HepG2 (cell line): ENCODE measurements around the gene DENND10. TPM values are rescaled to one million over a fixed set of nuclear protein-coding genes. Genes with fewer than 3 reads are reported as not detected.

Source experiments
- ATAC-seq: fragments of 200-7000 bp; cut with Tn5 transposase; 3 replicates; pipeline ENCODE4 v1.9.1; 2020; ENCODE audit warnings: mild to moderate bottlenecking, moderate library complexity
- BruUV-seq: library from RNA; stranded (reverse); fragments of 400-500 nt; replicated peaks from 2 replicates; lab custom pipeline; 2021; lab: Mats Ljungman, UMichigan
- CTCF ChIA-PET: fragments of 300-600 bp; formaldehyde crosslinking; extraction: SDS; loops from one replicate; lab custom pipeline; 2021; ENCODE audit warnings: low total read pairs, inconsistent platforms, low intra/inter-chr PET ratio; lab: Yijun Ruan, JAX
- POLR2A ChIA-PET: fragments of 350-600 bp; sonication (Branson Sonifier 250); formaldehyde crosslinking; loops from one replicate; lab custom pipeline; 2020; ENCODE audit warnings: antibody characterized with exemption, inconsistent platforms; lab: Yijun Ruan, JAX
- DNase-seq: peaks from one replicate; pipeline ENCODE4 v3.0.0-alpha.2; 2015; ENCODE audit warnings: low spot score
- FAIRE-seq: peaks from 3 replicates; lab custom pipeline; 2011; peaks lifted over from hg19 to GRCh38; lab: Jason Lieb, UNC
- H2AFZ ChIP-seq: one replicate; pipeline ENCODE4 v1.6.1; 2011; ENCODE audit warnings: low read length, inconsistent platforms
- H3K27ac ChIP-seq: fragments of 300-600 bp; 3 replicates; pipeline ENCODE4 v1.8.0; 2011; ENCODE audit warnings: mixed run types, mild to moderate bottlenecking, mixed read lengths, low read length, inconsistent platforms; ENCODE audit not compliant: insufficient read depth; ENCODE audit errors: extremely low read length
- H3K27me3 ChIP-seq, 2 experiments: fragments of 200-600 bp in 1 of 2; 2 replicates in 1 of 2; 3 replicates in 1 of 2; pipeline versions ENCODE4 v1.6.0 to v1.8.0; 2011; ENCODE audit warnings: low read length in 2 of 2, mild to moderate bottlenecking in 2 of 2, moderate library complexity in 2 of 2, inconsistent platforms in 1 of 2; ENCODE audit not compliant: insufficient read depth in 2 of 2, control insufficient read depth in 1 of 2
- H3K36me3 ChIP-seq, 2 experiments: fragments of 200-600 bp in 1 of 2; replicated peaks in 1 of 2; 2 replicates in 1 of 2; 3 replicates in 1 of 2; pipeline versions ENCODE4 v1.5.1 to v1.8.0; 2011; ENCODE audit warnings: low read length in 2 of 2, inconsistent platforms in 1 of 2; ENCODE audit not compliant: insufficient read depth in 2 of 2, control insufficient read depth in 1 of 2
- H3K4me1 ChIP-seq: 2 replicates; pipeline ENCODE4 v1.5.1; 2012; ENCODE audit warnings: low read length, inconsistent platforms; ENCODE audit not compliant: insufficient read depth
- H3K4me2 ChIP-seq: 2 replicates; pipeline ENCODE4 v1.6.0; 2011; ENCODE audit warnings: low read depth, low read length, inconsistent platforms
- H3K4me3 ChIP-seq, 3 experiments: fragments of 200-600 bp in 1 of 3; sonication (generic), shearing (Covaris generic) in 1 of 3; replicated peaks in 1 of 3; 2 replicates each; pipeline ENCODE4 v1.5.1; 2011 to 2016; ENCODE audit warnings: low read length in 3 of 3, inconsistent platforms in 2 of 3, low read depth in 2 of 3, mild to moderate bottlenecking in 2 of 3, control low read depth in 1 of 3, mixed read lengths in 1 of 3; ENCODE audit not compliant: insufficient read depth in 1 of 3
- H3K79me2 ChIP-seq: one replicate; pipeline ENCODE4 v1.6.1; 2011; ENCODE audit warnings: low read length, inconsistent platforms; ENCODE audit not compliant: insufficient read depth
- H3K9ac ChIP-seq: 2 replicates; pipeline ENCODE4 v1.6.0; 2011; ENCODE audit warnings: mild to moderate bottlenecking, low read depth, low read length, inconsistent platforms; ENCODE audit not compliant: insufficient read depth
- H3K9me3 ChIP-seq: 2 replicates; pipeline ENCODE4 v1.5.1; 2012; ENCODE audit warnings: mild to moderate bottlenecking, low read length
- H4K20me1 ChIP-seq: 2 replicates; pipeline ENCODE4 v1.6.0; 2011; ENCODE audit warnings: inconsistent platforms, mild to moderate bottlenecking, low read length, moderate library complexity; ENCODE audit not compliant: insufficient read depth
- ATF4 ChIP-seq, 2 experiments: fragments of 450-650 bp in 1 of 2; sonication (generic) in 1 of 2; formaldehyde crosslinking; IDR thresholded peaks; 2 replicates each; pipeline versions ENCODE4 v1.5.0 to v1.8.0; 2020 to 2022; ENCODE audit warnings: mild to moderate bottlenecking in 1 of 2, missing genetic modification reagents in 1 of 2
- FIP1L1 ChIP-seq: fragments of 200-400 bp; formaldehyde crosslinking; IDR thresholded peaks from 2 replicates; pipeline ENCODE4 v1.6.1; 2018; ENCODE audit warnings: low read depth, mild to moderate bottlenecking, low read length, moderate library complexity, borderline replicate concordance; ENCODE audit not compliant: insufficient read depth
- GABPB1 ChIP-seq: IDR thresholded peaks from 2 replicates; pipeline ENCODE4 v1.6.1; 2016; ENCODE audit warnings: mild to moderate bottlenecking, missing genetic modification reagents, moderate library complexity, missing compliant biosample characterization
- HOXA7 ChIP-seq: sonication (generic); formaldehyde crosslinking; IDR thresholded peaks from 2 replicates; pipeline ENCODE4 v1.8.1; 2022; ENCODE audit warnings: mild to moderate bottlenecking, missing genetic modification reagents, moderate library complexity
- MED1 ChIP-seq: sonication (generic); formaldehyde crosslinking; IDR thresholded peaks from 2 replicates; pipeline ENCODE4 v1.4.0; 2020; ENCODE audit warnings: missing genetic modification reagents
- NFATC3 ChIP-seq: sonication (generic); formaldehyde crosslinking; IDR thresholded peaks from 2 replicates; pipeline ENCODE4 v1.5.1; 2020; ENCODE audit warnings: mild to moderate bottlenecking, missing genetic modification reagents
- PCBP1 ChIP-seq: fragments of 200-400 bp; formaldehyde crosslinking; IDR thresholded peaks from 2 replicates; pipeline ENCODE4 v1.6.1; 2017; ENCODE audit warnings: mild to moderate bottlenecking, low read depth, low read length, borderline replicate concordance
- SSRP1 ChIP-seq: IDR thresholded peaks from 2 replicates; pipeline ENCODE4 v1.6.1; 2016; ENCODE audit warnings: control low read depth
- TAF1 ChIP-seq: sonication (generic); formaldehyde crosslinking; IDR thresholded peaks from 2 replicates; pipeline ENCODE4 v1.4.0; 2020; ENCODE audit warnings: missing genetic modification reagents
- ZBTB14 ChIP-seq: sonication (generic); formaldehyde crosslinking; IDR thresholded peaks from 2 replicates; pipeline ENCODE4 v1.4.0; 2020; ENCODE audit warnings: missing genetic modification reagents
- ZBTB8A ChIP-seq: sonication (generic); formaldehyde crosslinking; IDR thresholded peaks from 2 replicates; pipeline ENCODE4 v1.4.0; 2020; ENCODE audit warnings: mild to moderate bottlenecking, low read depth, missing genetic modification reagents, borderline replicate concordance
- ZFAT ChIP-seq: sonication (generic); formaldehyde crosslinking; conservative IDR thresholded peaks from 2 replicates; pipeline ENCODE4 v1.8.1; 2023; ENCODE audit warnings: missing genetic modification reagents, inconsistent platforms
- ZFYVE20 ChIP-seq: sonication (generic); formaldehyde crosslinking; IDR thresholded peaks from 2 replicates; pipeline ENCODE4 v1.8.0; 2023; ENCODE audit warnings: low read depth, mild to moderate bottlenecking, moderate library complexity, missing genetic modification reagents, borderline replicate concordance
- WGBS: methylation state at CpG from one replicate; pipeline ENCODE4 v1.1.6; 2017; ENCODE audit warnings: low lambda C conversion rate; 5-methylcytosine and 5-hydroxymethylcytosine counted together
- in situ Hi-C: cut with HindIII; loops from 2 replicates; pipeline ENCODE4 v1.10.0; 2017; ENCODE audit warnings: low pct_unique_long_range_greater_than_20kb; ENCODE audit not compliant: extremely low pct_ligation_motif_present
- intact Hi-C: fragments of 100-400 bp; cut with micrococcal nuclease; formaldehyde crosslinking; loops from one replicate; pipeline ENCODE4 v1.10.0; 2022; ENCODE audit not compliant: unreplicated experiment
- polyA plus RNA-seq, 8 experiments: library from polyadenylated mRNA; depleted of rRNA in 3 of 8; stranded (reverse) in 7 of 8; unstranded in 1 of 8; fragments of >200 nt; fragmentation: Illumina TruSeq in 4 of 8; extraction: Trizol in 4 of 8; gene quantifications; 2 replicates each; pipeline versions ENCODE4 v1.2.1 to v1.2.3, GENCODE V29; 2011 to 2016; ENCODE audit warnings: low read depth in 4 of 8, missing spikeins in 1 of 8, mixed read lengths in 1 of 8; ENCODE audit not compliant: insufficient read depth in 1 of 8
- total RNA-seq, 5 experiments: library from RNA; depleted of rRNA; stranded (reverse); fragments of >200 nt; fragmentation: Illumina TruSeq; extraction: Trizol; gene quantifications; 2 replicates each; pipeline ENCODE4 v1.2.3, GENCODE V29; 2016; ENCODE audit warnings: low read depth in 1 of 5
- TF ChIP-seq, protein P1 (sequence below), 2 experiments: sonication (generic) in 1 of 2; formaldehyde crosslinking in 1 of 2; IDR thresholded peaks; 2 replicates each; pipeline versions ENCODE4 v1.4.0 to v1.6.1; 2018 to 2020; ENCODE audit warnings: missing genetic modification reagents in 2 of 2, borderline replicate concordance in 1 of 2, low read depth in 1 of 2, mild to moderate bottlenecking in 1 of 2, missing biosample characterization in 1 of 2
- TF ChIP-seq, protein P2 (sequence below): IDR thresholded peaks from 2 replicates; pipeline ENCODE4 v1.6.1; 2016; ENCODE audit warnings: mild to moderate bottlenecking, missing biosample characterization, missing genetic modification reagents
- TF ChIP-seq, protein P3 (sequence below): sonication (generic); formaldehyde crosslinking; IDR thresholded peaks from 2 replicates; pipeline ENCODE4 v1.4.0; 2020; ENCODE audit warnings: missing genetic modification reagents

Gene DENND10
- total and polyA plus RNA-seq, 2 of the 13 experiments (the other 11 are each of a cell fraction or from before 2014, with no cell fraction given): 43.7 to 78.8 TPM

- TF ChIP-seq, protein P1, sequence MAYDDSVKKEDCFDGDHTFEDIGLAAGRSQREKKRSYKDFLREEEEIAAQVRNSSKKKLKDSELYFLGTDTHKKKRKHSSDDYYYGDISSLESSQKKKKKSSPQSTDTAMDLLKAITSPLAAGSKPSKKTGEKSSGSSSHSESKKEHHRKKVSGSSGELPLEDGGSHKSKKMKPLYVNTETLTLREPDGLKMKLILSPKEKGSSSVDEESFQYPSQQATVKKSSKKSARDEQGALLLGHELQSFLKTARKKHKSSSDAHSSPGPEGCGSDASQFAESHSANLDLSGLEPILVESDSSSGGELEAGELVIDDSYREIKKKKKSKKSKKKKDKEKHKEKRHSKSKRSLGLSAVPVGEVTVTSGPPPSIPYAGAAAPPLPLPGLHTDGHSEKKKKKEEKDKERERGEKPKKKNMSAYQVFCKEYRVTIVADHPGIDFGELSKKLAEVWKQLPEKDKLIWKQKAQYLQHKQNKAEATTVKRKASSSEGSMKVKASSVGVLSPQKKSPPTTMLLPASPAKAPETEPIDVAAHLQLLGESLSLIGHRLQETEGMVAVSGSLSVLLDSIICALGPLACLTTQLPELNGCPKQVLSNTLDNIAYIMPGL (CRISPR knock-in tag; IDR thresholded peaks at IDR 0.05; ENCODE audit: borderline replicate concordance in 1 of 2, low read depth in 1 of 2): no peak
- no peak for TF ChIP-seq GABPB1
- no peak for TF ChIP-seq ATF4 (CRISPR knock-in tag; IDR thresholded peaks at IDR 0.05)
- TF ChIP-seq, protein P2, sequence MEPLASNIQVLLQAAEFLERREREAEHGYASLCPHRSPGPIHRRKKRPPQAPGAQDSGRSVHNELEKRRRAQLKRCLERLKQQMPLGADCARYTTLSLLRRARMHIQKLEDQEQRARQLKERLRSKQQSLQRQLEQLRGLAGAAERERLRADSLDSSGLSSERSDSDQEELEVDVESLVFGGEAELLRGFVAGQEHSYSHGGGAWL (CRISPR knock-in tag): no peak
- no peak for TF ChIP-seq FIP1L1
These were observed 13.7 kb upstream of the DENND10 start (continued) for GRCh38 chr10:119090026-119090795.

- no peak overlapping the region for H3K4me3 ChIP-seq
- H3K9me3 ChIP-seq: no peaks in the 10 kb centered on the region
- TF ChIP-seq, protein P3, sequence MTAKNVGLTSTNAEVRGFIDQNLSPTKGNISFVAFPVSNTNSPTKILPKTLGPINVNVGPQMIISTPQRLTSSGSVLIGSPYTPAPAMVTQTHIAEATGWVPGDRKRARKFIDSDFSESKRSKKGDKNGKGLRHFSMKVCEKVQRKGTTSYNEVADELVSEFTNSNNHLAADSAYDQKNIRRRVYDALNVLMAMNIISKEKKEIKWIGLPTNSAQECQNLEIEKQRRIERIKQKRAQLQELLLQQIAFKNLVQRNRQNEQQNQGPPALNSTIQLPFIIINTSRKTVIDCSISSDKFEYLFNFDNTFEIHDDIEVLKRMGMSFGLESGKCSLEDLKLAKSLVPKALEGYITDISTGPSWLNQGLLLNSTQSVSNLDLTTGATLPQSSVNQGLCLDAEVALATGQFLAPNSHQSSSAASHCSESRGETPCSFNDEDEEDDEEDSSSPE (CRISPR knock-in tag): no peak
- TF ChIP-seq ZBTB8A (CRISPR knock-in tag): no peak
- no peak for TF ChIP-seq PCBP1
- TF ChIP-seq ZBTB14 (CRISPR knock-in tag): no peak
- no peak for TF ChIP-seq ZFYVE20
- no peak for TF ChIP-seq HOXA7 (CRISPR knock-in tag)
- TF ChIP-seq ZFAT (CRISPR knock-in tag): no peak
- no peak for TF ChIP-seq MED1
- no peak for TF ChIP-seq NFATC3 (CRISPR knock-in tag)
- TF ChIP-seq TAF1 (CRISPR knock-in tag): no peak
- TF ChIP-seq SSRP1: no peak
- H4K20me1 ChIP-seq: no peaks in the 10 kb centered on the region
- no peaks in the 10 kb centered on the region; a peak in 2 of 5 replicates for H3K27me3 ChIP-seq
- in situ Hi-C loops (no loop called here), intact Hi-C loops (no loop called here)
- no peak for ATAC-seq
- no peaks in the 10 kb centered on the region for H3K79me2 ChIP-seq
- H3K9ac ChIP-seq: no peak overlapping the region
- no peak for FAIRE-seq
- POLR2A ChIA-PET: no interaction called here
- CTCF ChIA-PET: no interaction called here
- H3K4me2 ChIP-seq: no peak overlapping the region
- WGBS: 35% methylated on average over 5 of the region's 5 CpGs
- H2AFZ ChIP-seq: no peak overlapping the region
- H3K4me1 ChIP-seq: peaks cover 37% of the 10 kb centered on the region
- H3K36me3 ChIP-seq: no peaks in the 10 kb centered on the region
- no TSS peak for BruUV-seq
- DNase-seq: no peak
- no peak overlapping the region for H3K27ac ChIP-seq
These were observed 12.9 kb upstream of the DENND10 start for GRCh38 chr10:119090968-119091367.
